Cortex of kidney (tissue), 1 donor: Measurements from ENCODE around the gene SYNGR3.
"Not testable (repeated sequence)": the region's sequence is repeated elsewhere in the genome, so short reads cannot be mapped to it uniquely, and the experiment has no call there.

ENCODE experiments used
- DNase-seq: peaks from one replicate; lab custom pipeline; 2025; lab: John Stamatoyannopoulos, UW

SYNGR3 gene, protein sequence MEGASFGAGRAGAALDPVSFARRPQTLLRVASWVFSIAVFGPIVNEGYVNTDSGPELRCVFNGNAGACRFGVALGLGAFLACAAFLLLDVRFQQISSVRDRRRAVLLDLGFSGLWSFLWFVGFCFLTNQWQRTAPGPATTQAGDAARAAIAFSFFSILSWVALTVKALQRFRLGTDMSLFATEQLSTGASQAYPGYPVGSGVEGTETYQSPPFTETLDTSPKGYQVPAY

DNA sequence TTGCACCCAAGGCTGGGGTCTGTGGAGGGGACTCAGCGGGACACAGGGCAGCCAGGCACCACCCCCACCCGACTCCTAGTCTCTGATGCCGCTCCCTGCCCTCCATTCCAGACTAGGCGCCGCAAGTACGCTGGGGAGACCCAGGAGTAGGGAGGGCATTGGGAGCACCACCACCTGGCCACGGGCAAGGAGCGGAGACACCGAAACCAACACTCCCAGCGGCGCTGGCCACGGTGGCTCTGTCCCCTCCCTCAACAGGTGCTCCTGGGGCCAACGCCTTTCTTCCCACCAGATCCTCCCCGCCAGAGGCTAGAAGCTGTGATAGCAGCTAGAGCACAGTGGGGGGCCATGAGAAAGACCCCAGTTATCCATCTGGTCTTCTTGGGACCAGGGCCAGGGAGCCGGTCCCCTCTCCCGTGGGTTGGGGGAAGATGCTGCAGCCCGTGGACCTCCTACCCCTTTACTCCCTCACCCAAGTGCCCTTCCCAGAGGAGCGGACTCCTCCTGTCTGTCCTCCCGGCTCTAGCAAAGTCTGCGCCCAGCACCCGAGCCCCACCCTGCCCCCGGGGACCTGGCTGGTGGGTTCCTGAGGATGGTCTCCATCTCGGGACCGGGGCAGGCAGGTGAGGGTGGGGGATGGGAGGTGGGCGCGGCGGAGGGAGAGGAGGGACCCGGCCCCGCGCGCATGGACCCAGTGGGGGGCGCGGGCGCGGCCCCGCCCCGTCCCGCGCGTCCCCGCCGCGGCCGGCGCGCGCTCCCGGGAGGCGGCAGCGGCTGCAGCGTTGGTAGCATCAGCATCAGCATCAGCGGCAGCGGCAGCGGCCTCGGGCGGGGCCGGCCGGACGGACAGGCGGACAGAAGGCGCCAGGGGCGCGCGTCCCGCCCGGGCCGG, at the start of gene SYNGR3:
Gene SYNGR3 (plus strand): TSS at position 762 of the 892 bp plus-strand sequence. CDS start 133 bp downstream, outside the sequence.
- no peak for DNase-seq

DNA sequence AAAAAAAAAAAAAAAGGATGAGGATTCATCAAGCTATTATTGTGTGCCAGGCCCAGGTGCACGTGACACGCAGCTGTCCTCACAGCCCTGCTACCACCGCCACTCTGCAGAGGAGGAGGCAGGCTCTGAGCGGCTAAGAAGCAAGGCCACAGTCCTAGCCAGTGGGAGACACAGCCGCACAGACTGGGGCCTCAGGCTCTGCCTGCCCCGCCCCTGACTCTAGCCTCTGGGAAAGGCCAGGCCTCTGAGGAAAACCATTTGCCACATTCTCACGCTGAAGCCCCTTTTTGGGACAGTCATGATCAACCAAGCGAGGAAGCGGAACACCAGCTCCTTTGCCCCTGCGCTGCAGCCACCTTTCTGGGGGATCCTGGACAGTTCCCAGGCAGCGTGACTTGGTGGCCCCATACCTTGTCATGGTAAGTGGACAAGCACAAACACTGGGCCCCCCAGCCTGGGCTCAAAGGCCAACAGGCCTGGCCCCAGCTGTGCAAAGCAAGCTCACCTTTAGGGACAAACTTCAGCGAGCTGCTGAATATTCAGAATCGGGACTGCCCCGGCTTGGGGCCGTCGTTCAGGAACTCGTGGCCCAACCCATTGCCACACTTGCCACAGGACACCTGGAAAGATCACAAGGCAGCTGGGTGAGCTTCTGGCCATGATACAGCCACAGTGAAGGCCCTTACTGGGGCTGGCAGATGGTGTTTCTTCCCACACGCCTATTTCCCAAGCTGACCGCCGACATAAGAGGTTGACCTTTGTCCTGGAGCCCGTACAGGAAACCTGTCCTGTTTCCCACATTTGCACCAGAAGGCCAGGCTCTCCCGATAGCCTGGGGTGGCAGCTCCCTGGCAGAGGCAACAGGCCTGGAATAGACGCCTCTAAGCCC, 49.3 kb upstream of the SYNGR3 start:
- no peak for DNase-seq

DNA sequence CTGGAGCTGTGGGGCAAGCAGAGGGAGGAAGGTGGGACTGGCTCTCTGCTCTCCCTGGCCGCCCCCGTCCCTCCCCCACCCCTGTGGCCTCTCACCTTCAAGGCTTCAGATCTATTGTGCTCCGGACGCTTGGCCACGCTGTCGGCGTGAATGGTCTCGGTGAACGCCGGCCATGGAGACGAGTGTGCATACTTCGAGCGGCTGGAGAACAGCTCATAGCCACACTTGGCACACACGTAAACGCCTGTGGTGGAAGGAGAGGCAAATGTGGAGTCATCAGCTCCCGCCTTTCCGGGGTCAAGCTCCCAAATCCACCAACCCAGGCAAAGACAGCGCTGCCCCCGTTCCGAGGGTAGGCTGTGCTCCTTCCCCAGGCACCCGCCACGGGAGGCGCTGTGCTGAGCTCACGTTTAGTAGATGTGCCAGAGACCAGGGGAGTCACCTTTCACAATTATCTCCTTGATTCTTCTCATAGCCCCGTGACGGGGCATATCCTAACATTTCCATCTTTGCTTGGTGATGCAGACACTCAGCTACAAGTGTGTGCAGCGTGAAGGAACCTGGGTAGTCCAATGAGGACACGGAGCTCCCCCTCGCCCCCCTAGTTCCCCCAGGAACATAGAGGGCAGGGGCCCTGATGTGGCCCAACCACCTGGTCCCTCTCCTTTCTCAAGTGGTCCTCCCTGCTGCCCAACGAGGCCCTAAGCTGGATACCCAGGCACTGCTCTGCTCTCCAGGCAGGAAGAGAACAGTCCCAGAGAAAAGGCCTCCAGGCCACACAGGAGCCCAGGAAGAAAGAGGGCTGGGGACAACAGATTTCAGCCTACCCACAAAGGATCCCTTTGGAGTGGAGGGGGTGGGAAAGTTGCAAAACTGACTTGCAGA, 48.4 kb upstream of the SYNGR3 start:
- no peak for DNase-seq

DNA sequence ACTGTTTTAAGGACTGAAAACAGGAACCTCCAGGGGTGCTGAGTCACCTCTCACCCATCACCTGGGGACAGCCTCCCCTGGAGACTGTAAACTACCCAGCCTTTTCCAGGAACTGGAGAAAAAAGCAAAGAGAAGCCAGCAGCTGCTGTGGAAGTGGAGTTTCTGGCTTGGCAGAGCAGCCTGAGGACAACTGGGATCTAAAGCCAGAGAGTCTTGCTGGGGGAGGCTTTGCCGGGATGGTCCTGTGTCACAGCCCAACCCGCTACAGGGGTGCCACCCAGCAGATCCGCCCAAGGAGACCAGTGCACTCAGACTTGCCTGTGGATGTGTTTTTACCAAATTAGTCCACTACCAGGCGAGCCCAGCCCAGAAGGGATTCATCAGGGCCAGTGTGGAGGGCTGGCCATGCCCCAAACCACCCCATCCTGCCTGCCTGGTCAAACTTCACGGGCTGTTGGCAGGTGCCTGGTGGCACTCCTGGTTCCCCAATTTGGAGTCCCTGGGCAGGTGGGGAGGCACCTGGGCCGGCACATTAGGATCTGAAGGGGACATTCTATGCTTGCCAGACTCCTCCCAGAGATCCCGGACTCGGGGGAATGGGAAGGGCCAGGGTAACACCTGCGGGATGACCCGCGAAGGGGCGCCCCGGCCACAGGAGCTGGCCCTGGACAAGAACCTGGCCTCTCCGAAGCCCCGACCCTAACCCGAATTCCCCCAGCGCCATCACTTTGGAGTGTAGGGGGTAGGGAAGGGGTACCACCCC, 47.5 kb upstream of the SYNGR3 start:
- no peak for DNase-seq

DNA sequence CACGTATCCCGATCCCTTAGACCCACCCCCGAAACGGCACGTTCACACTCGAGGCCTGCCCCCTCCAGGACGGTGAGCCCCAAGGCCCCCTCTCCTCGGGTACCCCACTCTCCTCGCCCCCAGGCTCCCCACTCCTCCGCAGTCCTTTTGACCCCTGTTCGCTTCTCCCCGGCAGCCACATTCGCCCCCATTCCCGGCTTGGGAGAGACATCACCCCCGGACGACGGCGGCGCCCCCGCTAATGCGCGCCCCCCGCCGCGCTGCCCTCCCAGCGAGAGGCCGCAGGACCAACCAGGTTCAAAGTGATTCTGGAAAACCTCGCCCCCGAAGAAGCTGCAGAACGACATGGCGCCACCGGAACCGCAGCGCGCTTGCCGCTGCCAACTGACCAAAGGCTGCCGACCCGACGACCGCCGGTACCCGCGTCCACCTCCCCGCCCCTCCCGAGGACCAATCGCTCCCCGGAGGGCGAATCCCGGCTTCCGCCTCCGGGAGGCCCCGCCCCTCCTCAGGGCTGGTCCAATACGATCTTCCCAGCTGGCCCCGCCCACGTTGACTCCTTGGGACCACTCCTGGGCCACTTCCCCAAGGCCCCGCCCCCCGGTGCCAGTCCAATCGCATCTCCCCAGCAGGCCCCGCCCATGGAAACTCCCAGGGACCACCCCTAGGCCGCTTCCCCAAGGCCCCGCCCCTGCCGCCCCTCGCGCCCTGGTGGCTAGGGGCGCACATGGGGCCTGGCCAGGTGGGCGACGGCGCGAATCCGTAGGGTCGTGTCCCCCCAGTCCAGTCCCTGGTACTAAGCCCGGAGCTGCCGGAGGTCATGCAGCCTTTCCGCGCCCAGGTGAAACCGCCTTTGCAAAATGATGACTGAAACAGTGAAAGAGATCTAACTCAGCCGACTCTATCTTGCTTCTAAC, 46.7 kb upstream of the SYNGR3 start, which contains the start of gene MSRB1:
Gene MSRB1 (minus strand): TSS at position 390 of the 917 bp plus-strand sequence. CDS start 43 bp downstream, at position 347.
- peak; percentile 68 for DNase-seq

DNA sequence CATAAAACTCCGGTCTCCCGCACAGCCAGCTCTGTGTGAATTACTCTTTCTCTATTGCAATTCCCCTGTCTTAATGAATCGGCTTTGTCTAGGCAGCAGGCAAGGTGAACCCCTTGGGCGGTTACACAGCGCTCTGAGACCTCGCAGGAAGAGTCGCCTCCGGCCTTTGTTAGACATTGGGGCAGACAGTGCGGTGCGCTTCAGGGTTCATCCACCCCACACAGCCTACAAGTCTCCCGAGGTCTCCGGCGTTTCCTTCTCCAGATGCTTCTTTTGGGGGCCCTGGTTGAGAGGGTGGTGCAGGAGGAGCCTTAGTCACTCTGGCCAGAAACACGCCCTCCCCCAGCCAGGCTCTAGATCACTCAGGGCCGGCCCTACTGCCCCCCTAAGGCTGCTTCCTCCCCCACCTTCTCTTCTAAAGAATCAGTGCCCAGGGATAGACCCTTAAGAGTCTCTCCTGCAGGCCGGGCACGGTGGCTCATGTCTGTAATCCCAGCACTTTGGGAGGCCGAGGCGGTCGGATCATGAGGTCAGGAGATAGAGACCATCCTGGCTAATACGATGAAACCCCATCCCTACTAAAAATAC, 45.1 kb upstream of the SYNGR3 start:
- no peak for DNase-seq

DNA sequence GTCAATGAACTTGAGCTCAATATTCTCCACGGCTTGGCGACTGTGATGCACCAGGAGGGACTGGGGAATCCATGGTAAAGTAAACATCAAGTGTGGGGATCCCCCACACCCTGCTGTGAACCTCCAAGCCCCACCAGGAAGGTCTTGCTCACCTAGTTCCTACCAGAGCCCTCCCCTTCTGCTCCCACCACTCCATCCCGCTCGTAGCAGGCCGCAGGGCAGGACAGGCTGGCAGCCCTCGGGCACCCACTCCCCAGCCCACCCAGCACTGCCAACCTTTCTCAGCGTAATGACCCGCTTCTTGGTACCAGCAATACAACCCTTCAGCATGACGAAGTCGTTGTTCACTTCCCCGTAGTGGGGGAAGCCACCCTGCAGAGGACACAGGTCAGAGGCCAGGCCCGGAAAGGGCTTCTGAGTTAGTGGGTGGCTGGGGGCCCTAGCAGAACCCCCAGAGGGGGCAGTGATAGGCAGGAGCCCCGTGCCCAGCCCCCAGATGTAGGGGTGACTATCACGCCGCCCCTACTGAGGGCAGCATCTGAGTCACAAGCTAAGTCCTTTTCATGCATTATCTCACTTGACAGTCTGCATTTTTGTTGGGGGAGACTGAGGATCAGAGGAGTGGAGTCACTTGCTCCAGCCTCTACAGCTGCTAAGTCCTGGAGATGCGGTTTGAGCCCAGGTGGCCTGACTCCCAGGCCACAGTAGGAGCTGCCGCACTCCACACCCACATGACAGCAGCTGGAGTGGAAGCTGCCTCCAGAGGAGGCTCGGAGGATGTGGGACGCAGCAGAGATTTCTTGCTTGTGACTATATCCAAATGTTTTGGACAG, 44.0 kb upstream of the SYNGR3 start:
- no peak for DNase-seq

DNA sequence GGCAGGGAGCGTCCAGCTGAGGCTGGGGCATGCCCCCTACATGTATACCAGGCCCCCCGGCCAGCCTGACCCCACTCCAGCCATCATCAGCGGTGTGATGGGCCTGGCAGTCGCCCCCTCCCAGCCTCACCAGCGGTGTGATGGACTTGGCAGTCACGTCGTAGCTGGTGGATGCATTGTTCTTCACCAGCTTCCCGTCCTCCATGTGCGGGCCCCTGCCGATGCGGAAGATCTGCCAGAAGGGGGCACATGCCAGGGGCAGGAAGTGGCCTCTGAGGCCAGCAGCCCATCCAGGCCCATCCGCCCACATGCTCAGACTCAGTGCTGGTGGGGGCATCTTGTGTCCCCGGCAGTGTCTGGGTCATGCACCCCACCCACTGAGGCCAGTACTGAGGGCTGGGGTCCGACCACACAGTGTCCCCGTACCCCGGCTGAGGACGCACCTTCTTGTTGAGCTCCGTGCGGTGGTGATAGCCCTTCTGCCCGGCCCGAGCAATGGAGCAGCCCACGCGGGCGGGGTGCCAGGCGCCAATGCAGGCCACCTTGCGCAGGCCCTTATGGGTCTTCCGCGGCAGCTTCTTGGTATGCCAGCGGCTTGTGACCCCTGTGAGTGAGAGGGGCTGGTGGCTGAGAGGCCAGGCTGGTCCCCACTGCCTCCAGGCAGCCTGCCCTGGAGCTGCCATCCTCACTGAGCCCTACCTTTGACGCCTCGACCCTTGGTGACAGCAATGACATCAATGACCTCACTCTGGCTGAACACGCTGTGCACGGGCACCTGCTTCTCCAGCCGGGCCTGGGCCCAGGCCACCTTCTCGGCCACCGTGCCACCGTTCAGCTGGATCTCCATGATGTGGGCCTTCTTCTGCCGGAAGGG, 43.0 kb upstream of the SYNGR3 start:
- DNase-seq, result no peak

DNA sequence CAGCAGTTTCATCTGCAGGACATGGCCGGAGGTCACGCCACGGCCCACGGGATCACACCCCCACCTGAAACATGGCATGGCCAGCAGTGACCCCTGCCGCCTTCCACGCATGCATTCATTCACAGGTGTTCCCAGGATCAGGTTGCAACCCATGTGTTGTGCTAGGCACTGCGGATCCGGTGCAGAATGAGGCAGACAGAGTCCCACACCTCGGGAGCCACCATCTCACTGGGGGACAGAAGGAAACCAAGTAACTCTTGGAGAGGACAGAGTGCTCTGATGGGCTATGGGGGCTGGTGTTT, 42.5 kb upstream of the SYNGR3 start:
- no peak for DNase-seq

DNA sequence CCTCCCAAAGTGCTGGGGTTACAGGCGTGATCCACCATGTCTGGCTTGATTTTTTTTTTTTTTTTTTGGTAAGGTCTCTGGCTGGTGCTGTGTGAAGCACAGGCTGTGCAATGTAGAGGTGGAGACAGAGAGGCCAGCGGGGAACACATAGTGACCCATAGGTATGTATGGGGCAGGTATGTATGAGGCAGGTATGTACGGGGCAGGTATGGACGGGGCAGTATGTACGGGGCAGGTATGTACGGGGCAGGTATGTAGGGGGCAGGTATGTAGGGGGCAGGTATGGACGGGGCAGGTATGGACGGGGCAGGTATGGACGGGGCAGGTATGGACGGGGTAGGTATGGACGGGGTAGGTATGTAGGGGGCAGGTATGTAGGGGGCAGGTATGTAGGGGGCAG, 40.3 kb upstream of the SYNGR3 start:
- DNase-seq, result no peak

DNA sequence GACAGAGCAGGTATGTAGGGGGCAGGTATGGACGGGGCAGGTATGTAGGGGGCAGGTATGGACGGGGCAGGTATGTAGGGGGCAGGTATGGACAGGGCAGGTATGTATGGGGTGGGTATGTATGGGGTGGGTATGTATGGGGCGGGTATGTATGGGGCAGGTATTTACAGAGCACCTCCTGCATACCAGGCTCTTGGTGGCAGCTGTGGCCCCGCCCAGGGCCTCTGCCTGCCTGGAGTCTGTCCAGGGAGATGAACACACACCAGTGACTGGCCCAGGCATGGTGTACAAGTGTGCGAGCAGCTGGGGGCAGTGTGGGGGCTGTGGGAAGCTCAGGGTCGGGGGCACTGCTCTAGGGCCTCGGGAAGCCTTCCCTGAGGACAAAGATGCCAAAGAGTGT, 39.7 kb upstream of the SYNGR3 start:
- DNase-seq, result no peak

DNA sequence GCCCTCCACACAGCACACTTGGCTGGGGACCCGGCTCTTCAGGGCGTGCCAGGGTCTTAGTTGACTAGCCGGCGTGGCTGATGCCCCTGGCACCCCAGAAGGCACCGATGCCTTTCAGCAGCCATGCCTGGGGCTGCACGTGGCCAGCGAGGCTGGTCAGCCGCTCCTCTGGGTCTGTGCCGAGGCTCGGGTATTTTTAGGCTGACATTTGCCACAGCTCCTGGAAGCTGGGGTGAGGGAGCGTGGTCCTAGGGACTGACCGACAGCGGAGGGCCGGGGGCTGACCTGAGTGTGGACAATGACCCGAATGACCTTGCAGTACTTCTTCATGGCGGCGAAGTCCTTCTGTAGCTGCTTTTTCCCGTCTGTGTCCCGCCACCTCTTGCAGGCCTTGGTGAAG, 39.2 kb upstream of the SYNGR3 start:
- no peak for DNase-seq

DNA sequence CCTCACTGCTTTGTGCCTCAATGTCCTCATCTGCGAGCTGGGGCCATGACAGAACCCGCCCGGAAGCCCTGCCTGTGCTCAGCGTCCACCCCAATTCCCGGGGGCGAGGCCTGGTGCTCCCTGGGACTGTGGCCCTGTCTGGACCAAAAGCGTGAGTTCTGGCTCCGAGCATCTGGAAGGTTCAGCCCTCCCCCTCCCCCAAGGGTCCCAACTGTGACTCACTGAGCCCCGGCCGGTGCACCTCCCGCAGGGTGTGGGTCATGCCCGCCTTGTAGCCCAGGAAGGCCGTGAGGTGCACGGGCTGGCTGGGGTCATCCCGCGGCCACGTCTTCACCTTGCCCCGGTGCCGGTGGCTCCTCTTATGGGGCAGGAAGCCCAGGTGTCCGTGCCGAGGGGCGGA, 36.0 kb upstream of the SYNGR3 start:
- no peak for DNase-seq

DNA sequence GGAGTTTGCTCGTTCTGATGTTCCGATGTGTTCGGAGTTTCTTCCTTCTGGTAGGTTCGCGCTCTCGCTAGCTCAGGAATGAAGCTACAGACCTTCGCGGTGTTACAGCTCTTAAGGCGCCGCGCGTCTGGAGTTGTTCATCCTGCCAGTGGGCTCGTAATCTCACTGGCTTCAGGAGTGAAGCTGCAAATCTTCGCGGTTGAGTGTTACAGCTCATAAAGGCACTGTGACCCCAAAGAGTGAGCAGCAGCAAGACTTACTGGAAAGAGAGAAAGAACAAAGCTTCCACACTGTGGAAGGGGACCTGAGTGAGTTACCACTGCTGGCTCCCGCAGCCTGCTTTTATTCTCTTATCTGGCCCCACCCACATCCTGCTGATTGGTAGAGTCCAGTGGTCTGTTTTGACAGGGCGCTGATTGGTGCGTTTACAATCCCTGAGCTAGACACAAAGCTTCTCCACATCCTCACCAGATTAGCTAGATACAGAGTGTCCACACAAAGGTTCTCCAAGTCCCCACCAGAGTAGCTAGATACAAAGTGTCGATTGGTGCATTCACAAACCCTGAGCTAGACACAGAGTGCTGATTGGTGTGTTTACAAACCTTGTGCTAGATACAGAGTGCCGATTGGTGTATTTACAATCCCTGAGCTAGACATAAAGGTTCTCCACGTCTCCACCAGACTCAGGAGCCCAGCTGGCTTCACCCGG, 32.2 kb upstream of the SYNGR3 start:
- DNase-seq, result not testable (repeated sequence)

DNA sequence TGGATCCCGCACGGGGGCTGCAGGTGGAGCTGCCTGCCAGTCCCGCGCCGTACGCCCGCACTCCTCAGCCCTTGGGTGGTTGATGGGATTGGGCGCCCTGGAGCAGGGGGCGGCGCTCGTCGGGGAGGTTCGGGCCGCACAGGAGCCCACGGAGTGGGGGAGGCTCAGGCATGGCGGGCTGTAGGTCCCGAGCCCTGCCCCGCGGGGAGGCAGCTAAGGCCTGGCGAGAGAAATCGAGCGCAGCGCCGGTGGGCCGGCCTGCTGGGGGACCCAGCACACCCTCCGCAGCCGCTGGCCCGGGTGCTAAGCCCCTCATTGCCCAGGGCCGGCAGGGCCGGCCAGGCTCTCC, 31.7 kb upstream of the SYNGR3 start:
- DNase-seq, result not testable (repeated sequence)

DNA sequence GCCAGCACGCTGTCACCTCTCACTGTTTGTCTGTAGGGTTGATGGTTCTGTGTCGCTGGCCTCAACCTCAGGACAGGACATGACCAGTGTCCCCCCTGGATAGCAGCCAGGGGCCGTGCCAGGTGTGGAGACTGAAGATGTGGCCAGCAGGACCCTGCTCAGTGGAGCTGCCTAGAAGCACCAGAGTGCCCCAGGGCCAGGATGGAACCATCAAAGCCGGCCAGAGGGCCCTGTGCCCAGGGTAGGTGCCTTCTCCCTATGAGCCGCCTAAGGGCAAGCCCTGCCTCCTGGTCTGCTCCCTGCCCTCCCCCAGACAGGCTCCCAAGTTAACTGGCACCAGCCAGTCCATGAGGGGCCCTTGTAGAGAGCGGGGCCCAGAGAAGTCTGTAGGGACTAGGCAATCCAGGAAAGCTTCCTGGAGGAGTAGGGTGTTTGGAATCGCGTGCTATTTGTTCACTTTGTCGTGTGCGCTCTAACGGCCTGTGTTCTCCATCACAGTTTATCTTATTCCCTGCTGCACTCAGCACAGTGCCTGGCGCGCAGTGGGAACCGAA, 31.0 kb upstream of the SYNGR3 start:
- DNase-seq, result no peak
